Medulla oblongata (tissue), 1 donor: ENCODE results near the gene XDH.

Source experiments
- DNase-seq: peaks from one replicate; pipeline ENCODE4 v3.0.0-alpha.2; 2015; ENCODE audit errors: extremely low spot score

XDH gene

DNA sequence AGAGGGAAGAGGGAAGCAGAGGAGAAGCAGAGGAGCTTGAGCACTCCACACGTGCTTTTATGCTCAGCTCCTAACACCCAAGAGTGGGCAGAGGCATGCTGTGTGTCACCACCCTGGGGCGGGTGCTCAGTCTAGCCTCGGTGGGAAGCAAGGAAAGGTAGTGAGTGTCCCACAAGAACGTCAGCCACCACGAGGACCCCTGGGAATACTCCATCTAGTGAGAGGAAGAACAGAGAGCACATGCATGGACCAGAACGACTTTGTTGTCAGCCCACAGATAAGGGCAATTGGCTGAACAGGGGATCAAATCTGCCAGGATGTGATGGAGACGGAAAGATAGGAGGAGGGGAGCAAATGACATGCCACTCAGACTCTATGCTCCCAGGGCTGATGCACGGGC lies 83.4 kb downstream of the XDH start:
- no peak for DNase-seq

DNA sequence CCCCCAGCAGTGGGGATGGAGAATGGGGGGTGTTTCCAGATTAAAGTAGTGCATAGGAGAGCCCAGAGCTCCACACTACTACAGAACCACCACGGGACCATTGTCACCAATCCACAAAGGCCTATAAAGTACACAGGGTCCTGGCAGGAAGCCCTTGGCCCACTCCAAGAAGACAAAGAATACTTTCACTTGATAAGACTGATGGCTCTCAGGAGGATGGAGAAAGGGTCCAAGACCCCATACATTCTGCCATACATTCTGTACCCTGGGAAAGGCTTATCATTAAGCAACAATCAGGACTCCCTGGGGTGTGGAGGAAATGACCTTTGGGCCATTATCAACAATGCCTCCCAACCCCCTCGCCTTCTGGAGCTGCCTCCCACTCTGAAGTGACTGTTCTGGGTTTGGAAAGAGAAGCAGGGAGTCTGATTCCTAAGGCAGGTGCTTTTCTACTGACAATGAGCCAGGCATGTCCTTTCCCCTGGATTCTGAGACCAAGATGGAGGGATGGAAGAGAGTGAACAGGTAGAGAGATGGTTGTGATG lies 85.4 kb downstream of the XDH start:
- no peak for DNase-seq

DNA sequence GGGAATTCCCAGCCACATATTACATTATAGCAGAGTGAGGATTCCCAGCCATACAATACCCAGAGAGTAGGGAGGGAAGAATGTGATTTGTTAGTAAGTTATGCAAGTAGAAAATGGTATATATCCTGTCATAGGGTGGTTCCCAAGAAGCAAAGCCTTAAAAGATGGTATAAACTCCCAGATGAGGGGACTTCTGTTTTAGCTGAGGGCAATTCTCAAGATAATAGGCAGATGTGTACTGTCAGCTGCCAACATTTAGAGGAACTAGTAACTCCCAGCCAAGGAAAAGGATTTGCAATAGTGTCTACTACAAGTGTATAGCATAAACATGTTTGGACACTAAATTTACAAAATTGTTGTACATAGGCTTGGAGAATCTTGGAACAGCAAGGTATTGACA lies 86.5 kb downstream of the XDH start:
- no peak for DNase-seq

DNA sequence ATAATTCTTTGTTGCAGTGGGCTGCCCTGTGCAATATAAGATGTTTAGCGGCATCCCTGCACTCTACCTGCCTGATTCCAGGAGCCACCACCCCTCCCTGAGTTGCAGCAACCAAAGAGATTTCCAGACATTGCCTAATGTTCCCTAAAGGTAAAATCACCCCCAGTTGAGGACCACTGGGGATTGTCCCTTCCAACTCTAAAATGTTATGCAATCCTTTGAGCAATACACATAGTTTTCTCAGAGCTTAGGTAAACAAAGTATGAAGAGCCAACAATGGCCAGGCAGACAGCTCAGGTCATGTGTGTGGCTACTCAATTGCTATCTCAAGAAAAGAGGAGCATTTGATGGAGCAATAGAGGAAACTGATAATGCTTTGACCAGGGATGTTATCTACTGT lies 87.0 kb downstream of the XDH start:
- DNase-seq = no peak

DNA sequence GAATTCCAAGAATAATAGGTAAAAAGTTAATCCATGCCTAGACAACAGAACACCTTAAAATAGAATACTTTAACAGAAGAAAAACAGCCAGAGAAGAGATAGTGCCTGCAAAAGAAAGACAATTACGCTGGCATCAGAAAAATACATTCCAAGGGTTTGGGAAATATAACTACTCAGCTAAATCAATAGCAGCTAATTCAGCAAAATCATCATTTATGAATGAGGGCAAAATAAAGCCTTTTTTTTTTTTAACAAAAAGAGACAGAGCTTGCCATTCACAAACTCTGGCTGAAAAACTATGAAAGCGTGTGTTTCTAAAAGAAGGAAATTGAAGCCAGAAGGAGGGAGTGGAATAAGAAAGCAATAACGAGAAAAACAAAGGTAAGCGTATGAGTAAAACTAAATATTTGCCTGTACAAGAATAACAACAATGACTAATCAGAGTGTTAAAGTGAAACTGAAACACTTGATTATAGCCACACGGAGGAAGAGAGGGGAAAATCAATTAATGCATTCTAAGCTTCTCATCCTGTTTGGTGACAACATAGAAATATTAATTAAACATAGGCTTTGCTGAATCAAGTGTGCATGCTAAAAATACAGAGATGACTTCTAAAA lies 90.4 kb downstream of the XDH start:
- DNase-seq = no peak

DNA sequence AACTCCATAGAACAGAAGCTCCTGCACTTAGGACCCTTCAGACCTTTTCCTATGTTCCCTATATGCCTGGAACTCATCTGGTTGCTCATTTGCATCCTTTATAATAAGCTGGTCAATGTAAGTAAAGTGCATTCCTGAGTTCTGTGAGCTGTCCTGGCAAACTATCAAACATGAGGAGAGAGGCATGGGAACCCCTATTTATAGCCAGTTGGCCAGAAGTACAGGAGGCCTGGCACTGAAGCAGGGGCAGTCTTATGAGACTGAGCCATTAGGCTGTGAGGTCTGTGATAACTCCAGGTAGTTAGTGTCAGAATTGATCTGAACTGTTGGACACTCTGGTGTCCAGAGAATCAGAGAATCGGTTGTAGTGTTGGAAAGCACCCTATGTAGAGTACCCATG lies 92.2 kb downstream of the XDH start:
- DNase-seq = no peak

DNA sequence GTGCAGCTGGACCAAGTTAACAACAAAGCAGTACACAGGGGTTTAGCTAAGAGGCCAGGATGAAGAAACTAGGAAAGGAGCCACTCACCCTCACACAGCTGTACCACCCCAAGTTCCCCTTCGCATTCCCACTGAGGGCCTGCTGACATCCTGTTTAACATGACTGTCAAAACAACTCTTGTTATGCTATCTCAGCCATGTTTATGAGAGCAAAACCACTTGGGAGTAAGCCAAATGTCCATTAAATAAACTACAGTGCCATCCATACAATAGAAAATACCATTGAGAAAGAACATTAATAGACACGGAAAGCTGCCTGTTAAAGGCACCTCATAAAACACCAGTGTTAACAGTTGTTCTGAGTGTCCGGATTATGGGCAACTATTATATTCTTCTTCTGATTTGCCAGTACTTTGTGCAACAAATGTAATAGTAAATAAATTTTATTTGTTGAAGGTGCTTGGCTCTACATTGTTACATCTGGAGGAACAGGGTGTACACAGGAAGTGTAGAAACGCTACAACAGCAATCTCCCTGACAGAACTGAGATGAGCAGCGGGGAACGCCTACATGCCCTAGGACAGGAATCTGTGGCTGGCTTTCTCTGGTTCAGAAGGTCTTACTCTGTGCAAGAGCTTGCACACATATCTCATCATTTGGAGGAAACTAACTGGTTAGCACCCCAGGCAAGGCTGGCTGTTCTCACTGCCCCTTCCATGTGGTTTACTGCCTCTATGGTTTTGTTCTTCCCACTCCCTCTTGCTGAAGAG lies 95.0 kb downstream of the XDH start:
- no peak for DNase-seq

DNA sequence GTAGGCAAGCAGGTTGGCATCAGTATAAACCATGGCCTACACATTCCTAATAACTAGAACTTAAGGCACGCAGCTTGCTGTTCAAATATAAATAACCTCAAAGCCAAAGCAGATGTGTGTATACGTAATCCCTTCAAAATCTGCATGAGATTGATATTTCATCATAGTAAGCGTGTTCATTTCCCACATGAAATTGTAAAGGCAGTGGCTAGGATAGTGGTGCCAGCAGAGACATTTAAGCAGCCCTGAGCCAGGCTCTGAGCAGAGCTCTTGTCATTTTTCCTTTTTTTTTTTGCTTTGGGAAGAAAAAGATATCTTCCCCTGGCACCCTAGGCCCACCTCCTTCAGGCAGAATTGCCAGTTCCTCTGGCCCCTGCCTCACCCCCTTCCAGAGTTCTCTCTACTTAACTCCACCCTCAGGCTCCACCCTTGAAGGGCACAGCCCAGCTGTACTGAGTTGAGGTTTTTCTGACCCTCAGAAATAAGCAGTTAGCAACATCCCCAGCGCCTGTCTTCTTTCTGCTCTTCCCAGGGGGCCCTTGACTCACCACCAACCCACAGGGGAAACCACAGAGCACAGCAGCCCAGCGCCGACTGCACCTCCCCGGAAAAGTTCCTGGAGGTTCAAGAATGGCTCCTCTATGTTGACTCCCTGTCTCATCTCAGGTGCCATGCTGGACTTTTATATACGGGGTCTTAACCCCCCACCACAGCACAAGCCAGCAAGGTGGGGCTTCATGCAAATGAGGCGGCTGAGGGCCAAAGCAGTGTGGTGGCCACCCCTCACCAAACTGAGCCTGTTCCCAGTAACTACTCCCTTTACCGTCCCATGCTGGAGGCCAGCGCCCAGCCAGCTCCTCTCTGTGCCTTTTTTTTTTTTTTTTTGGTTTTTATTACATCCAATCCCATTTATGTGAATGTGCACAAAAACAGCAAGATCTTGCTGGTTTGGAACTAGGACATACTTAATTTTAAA lies 95.9 kb downstream of the XDH start:
- no peak for DNase-seq

DNA sequence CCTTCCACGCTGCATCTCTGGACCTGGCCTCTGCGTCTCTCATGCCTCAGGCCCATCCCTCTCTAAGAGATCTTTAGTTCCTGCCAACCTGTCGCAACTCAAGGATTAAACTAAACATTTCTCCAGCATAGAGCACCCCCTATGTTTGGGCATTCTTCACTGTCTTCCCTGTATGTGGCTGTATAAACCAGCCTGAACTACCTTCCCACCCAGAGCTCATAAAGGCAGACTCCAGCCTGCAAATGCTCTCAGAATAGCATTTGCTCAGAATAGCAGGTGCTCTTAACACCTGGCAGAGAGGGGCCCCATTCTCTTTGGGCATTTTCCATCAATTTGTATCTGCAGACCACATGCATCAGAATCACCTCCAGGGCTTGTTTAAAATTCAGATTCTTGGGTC lies 97.1 kb downstream of the XDH start:
- DNase-seq = no peak

DNA sequence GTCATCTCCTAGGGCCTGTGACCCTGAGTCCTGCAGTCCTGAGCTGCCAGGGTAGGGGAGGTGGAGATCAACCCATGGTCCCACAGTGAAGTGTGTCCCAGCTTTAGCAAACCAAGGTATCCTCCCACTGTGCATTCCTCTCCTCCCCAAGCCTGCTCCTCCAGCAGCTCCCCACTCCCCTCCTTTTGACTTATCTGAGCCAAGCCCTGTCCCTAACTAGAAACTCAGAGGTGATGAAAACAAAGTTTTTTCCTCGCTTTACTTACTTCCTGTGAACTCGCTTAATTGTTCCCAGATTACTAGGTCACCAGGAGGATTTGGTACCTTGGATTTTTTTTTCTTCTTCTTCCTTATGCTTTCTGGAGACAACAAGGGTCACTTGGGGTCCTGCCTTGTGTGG lies 99.8 kb downstream of the XDH start:
- no peak for DNase-seq

DNA sequence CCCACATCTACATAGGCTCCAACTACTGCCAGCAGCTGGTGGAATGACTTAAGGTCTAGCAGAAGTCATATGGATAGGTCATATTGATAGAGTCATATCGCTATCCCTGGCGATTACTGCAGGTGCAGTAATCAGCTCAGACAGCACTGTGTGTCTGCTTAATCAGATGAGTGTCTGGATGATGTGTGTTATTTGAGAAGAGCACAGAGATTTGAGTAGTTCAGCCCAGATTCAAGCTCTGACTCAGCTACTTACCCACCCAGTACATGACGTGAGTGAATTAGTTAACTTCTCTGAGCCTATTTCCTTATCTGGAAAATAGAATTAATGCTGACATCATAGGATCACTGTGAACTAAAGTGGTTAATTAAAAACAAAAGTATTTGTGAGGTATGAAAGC lies 101.6 kb downstream of the XDH start:
- no peak for DNase-seq

DNA sequence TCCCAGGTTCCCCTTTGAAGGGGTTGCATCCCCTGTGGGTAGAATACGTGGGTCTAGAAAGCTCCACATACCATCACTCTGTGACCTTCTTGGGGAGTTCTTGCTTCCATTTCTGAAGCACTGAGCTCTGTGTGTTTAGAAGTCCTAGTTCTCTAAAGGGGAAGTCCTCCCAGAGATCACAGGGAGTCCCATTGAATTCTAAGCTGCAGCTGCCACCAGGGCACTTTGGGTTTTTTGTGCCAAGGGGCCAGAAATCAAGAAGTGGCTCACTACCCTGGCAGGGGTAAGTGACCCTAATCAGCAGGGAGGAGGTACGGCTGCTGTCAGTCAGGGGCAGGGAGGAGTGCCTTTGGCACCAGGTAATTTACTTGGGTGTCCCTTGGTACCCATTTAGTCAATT lies 109.7 kb downstream of the XDH start:
- no peak for DNase-seq

DNA sequence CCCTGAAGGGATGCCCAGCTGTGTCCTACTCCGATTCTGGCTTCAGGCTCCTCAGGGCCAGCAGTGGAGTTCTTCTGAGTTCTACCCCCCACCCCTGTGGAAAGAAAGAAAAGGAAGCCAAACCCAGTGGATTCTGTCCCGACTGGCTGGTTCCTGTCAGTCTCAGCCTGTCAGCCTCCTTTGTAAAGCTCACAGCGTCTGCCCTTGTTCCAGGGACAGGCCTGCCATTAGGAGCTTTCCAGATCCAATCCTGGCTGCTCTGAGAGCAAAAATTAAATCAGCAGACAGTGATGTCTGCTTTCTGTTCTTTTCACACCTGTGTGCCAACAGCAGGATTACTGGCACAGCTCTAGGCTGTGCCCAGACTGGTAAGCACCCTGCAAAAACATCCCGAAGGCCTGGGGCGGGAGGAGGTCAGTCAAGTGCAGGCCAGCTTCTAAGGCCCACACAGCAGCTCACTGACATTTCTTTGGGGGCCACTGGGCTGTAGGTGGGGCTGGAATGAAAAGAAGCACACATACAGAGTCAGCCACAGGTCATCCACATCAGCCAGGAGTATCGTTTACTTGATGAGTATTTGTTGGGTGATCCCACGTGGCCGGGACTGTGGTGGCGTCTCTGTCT lies 111.5 kb downstream of the XDH start:
- DNase-seq = peak; percentile 67

DNA sequence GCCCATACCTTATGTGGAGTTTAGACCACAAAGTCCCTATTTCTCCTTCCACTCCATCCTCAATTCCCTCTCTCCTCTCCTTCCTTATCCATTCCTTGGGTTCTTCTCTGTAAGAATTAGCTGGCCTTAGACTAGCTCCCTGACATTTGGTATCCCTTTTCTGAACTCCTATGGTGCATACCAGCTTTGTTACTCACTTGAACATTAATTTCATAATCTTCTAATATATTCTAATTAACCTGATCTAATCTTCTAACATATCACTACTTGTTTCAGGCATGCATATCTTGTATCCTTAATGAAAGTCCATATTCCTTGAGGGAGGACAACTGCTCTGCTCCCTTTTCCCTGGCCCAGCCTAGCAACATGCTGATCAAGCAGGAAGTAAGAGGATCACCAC lies 114.2 kb downstream of the XDH start:
- DNase-seq = no peak

DNA sequence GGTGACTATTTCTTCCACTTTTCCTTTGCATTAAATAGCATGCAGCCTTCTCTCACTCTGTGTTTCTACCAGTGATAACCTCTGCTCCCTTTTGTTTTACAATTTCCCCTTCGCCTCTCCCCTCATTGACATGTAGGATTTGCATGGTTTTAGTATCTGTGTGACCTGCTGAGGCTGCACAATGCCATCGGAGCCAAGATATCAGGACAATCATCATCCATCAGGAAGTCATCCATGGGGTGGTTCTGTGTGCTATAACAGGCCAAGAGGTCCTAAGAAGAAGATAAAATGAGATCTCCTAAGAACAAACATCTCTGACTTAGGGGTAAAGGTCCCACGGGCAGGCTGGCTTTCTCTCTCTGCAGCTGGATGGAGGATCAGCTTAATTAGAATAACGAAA lies 115.0 kb downstream of the XDH start:
- no peak for DNase-seq

DNA sequence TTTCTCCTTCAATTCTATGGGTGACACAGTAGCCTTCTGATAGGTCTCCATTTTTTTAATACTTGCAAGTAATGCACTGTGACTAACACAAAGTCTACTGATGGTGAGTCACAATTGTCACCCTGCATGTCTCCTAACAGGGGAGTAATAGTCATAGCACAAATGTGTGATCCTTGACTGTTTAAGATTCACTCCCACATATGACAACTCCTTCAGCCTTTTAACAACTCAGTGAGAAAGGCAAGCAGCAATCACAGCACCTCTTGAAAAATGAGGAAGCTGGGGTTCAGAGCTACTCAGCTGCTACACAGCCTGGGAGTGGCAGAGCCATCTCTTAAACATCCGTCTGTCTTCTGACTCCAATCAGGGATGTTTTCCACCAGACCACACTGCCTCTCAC lies 116.8 kb downstream of the XDH start:
- no peak for DNase-seq

DNA sequence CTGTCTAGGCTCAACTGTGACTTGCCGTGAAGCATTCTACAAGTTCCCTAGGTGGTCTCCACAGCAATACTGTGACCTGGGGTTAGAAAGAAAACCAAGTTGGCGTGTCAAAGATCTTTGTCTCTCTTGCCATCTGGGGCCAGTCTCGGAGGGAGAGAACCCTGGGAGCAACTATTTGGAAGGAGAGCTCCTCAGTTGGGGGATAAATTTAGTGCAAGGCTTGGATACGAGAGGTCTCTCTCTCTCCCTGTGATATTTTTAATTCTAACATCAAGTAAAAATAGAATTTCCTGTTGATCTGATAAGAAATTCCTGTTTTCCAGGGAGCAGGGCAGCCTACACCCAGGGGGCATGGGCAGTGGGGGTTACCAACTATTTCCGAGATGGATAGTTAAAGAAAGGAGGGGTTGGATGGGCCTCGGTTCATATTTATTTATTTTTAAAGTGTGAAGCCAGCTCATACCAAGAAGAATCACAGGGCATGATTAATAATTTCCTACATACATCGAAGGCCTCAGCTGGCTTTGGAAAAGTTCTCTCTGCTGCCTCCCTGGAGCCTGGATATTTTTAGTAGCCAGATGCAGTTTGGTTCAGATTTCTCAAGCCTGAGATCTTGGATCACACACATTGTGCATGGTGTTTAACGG lies 117.8 kb downstream of the XDH start:
- DNase-seq = no peak

DNA sequence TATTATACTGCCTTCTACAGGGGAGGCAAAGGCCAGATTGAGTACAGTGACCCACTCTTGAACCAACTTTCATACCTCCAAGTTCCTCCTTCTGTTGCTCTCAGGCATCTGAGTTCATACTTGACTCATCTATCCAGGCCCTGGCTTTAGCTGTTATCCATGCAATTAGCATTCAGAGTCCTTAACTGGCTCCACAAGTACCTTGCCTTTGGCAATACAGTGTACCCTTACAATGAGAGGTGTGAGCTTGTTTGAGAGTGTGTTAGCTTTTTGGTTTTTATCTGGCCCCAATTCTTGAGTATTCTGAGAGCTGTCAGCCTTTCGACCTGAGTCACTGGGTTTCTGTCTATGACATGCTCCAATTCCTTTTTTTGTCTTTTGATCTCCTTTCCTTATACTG lies 120.3 kb downstream of the XDH start:
- no peak for DNase-seq

DNA sequence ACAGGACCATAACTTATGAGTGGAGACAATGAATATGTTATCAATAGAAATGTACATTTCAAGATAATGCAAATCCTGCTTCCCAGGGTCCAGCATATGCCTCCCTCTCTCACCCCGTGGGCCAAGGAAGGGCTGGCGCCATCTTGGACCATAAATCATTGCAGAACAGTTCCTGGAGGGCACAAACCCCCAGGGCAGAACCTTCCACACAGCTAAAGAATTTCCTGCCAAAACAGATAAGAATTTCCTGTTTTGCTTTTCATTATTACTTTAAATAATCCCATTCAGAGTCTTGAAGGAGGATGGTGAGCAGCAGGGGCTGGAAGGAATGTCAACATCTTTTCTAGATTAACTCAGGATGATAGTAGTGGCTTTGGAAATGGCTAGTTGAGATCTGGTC lies 126.9 kb downstream of the XDH start:
- DNase-seq = no peak

DNA sequence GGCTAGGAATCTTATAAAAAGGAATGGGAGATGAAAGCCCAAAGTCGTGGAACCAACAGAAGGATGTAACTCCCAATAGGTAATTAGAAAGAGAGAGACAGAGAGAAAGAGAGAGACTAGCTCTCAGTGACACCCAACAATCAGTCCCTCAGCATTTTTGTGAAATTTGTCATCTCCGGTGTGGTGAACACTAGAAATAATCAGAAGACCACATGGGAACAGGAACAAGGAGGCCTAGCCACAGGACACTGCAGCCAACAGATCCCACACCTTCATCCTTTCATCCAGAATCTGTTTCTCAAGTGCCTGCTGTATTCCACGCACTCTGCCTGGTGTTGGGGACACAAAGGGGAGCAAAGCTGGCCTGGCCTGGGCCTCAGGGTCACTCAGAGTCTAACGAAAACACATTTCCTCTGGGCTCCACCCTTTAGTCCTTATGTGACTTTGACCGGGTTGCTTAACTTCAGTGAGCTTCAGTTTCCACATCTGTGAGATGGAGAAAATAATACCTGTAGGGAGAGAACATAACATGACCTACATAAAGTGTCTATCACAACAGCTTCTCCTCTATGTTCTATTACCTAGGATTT lies 127.5 kb downstream of the XDH start:
- DNase-seq = no peak

DNA sequence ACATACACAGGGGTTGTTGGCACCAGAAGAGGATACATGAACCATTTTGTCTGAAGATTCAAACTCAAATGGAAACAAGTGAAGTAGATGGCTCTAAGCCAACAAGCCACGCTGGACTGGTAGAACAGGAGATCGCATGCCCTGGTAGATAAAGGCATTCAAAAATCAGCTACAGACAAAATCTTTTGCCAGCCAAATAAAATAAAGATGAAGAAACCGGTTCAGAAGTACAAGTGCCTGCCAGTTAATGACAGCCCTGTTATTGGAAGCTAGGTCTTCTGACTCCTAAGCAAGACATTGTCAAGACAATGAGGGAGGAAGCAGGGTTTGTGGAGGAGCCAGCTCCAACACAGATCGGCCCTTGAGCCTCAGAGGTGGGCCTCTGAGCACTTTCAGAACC lies 128.3 kb downstream of the XDH start:
- DNase-seq = no peak
